ENCODE measurements around the gene LAMC2. TPM values are rescaled to one million over a fixed set of nuclear protein-coding genes. Genes with fewer than 3 reads are reported as not detected.
A peak's percentile ranks its signal among the peaks of the same experiment; 100 is the strongest.

Gene LAMC2
- total RNA-seq, 1 donor from 2014 or later = 0.36 TPM

- H3K27ac ChIP-seq = no peak overlapping the region
- no peaks in the 10 kb centered on the region for H3K27me3 ChIP-seq
- H3K9ac ChIP-seq = no peak overlapping the region
- H4K20me1 ChIP-seq (ENCODE audit: low read depth) = no peaks in the 10 kb centered on the region
- H3K9me3 ChIP-seq (ENCODE audit: low read depth) = no peaks in the 10 kb centered on the region
- H3K79me2 ChIP-seq (ENCODE audit: low read depth) = no peaks in the 10 kb centered on the region
- no peaks in the 10 kb centered on the region for H3F3A ChIP-seq (ENCODE audit: low read depth)
- peaks cover 5% of the 10 kb centered on the region for H3K4me1 ChIP-seq
- no peaks in the 10 kb centered on the region for H3K36me3 ChIP-seq
- H2AFZ ChIP-seq (replicated peaks) = no peak overlapping the region
- H3K4me3 ChIP-seq = no peak overlapping the region
- Mint-ChIP-seq H3K4me1 (peaks cover 6% of the 10 kb centered on the region), H3K4me3 (no peak overlapping the region), H3K27me3 (ENCODE audit: insufficient read depth, low read depth) (no peaks in the 10 kb centered on the region), H3K27ac (no peak overlapping the region), H3K9me3 (peaks cover 2% of the 10 kb centered on the region), H3K36me3 (no peaks in the 10 kb centered on the region)
- TF ChIP-seq CTCF (IDR thresholded peaks at IDR 0.05) (no peak), EZH2phosphoT487 (IDR thresholded peaks at IDR 0.05) (no peak), EZH2 (IDR thresholded peaks at IDR 0.05) (no peak)
- no peak overlapping the region for H3K4me2 ChIP-seq
- DNase-seq (ENCODE audit: low spot score) = no peak
These were observed 8.0 kb downstream of the LAMC2 start for GRCh38 chr1:183193963-183194525.

- Histone ChIP-seq H3K4me2 (no peak overlapping the region), H3K9me3 (ENCODE audit: low read depth) (no peaks in the 10 kb centered on the region), H2AFZ (replicated peaks) (no peak overlapping the region), H3K9ac (no peak overlapping the region), H3F3A (ENCODE audit: low read depth) (no peaks in the 10 kb centered on the region), H3K36me3 (no peaks in the 10 kb centered on the region), H3K27me3 (no peaks in the 10 kb centered on the region), H4K20me1 (ENCODE audit: low read depth) (no peaks in the 10 kb centered on the region), H3K4me1 (peaks cover 5% of the 10 kb centered on the region), H3K27ac (no peak overlapping the region), H3K79me2 (ENCODE audit: low read depth) (no peaks in the 10 kb centered on the region), H3K4me3 (no peak overlapping the region)
- Mint-ChIP-seq H3K4me3 (no peak overlapping the region), H3K9me3 (peaks cover 2% of the 10 kb centered on the region), H3K27me3 (ENCODE audit: insufficient read depth, low read depth) (no peaks in the 10 kb centered on the region), H3K36me3 (no peaks in the 10 kb centered on the region), H3K4me1 (peaks cover 8% of the 10 kb centered on the region), H3K27ac (no peak overlapping the region)
- DNase-seq (ENCODE audit: low spot score) = peak; percentile 13
- TF ChIP-seq CTCF (IDR thresholded peaks at IDR 0.05) (no peak), EZH2 (IDR thresholded peaks at IDR 0.05) (no peak), EZH2phosphoT487 (IDR thresholded peaks at IDR 0.05) (no peak)
These were observed 8.6 kb downstream of the LAMC2 start for GRCh38 chr1:183194527-183195141.

- TF ChIP-seq EZH2 (IDR thresholded peaks at IDR 0.05) (no peak), EZH2phosphoT487 (IDR thresholded peaks at IDR 0.05) (no peak), CTCF (IDR thresholded peaks at IDR 0.05) (no peak)
- Histone ChIP-seq H4K20me1 (ENCODE audit: low read depth) (no peaks in the 10 kb centered on the region), H3K27ac (no peak overlapping the region), H3K36me3 (no peaks in the 10 kb centered on the region), H3K4me2 (no peak overlapping the region), H3K4me1 (peaks cover 5% of the 10 kb centered on the region), H3K9me3 (ENCODE audit: low read depth) (no peaks in the 10 kb centered on the region), H3K9ac (no peak overlapping the region), H3F3A (ENCODE audit: low read depth) (no peaks in the 10 kb centered on the region), H3K79me2 (ENCODE audit: low read depth) (no peaks in the 10 kb centered on the region), H2AFZ (replicated peaks) (no peak overlapping the region), H3K27me3 (no peaks in the 10 kb centered on the region), H3K4me3 (no peak overlapping the region)
- Mint-ChIP-seq H3K4me1 (peaks cover 10% of the 10 kb centered on the region), H3K27ac (no peak overlapping the region), H3K9me3 (peaks cover 2% of the 10 kb centered on the region), H3K27me3 (ENCODE audit: insufficient read depth, low read depth) (no peaks in the 10 kb centered on the region), H3K4me3 (no peak overlapping the region), H3K36me3 (no peaks in the 10 kb centered on the region)
- no peak for DNase-seq (ENCODE audit: low spot score)
These were observed 9.1 kb downstream of the LAMC2 start for GRCh38 chr1:183195142-183195574.

Data from neural progenitor cell (in vitro differentiated cells).